Measurements from ENCODE around the gene ASMTL. TPM values are rescaled to one million over a fixed set of nuclear protein-coding genes. Genes with fewer than 3 reads are reported as not detected.

The ASMTL gene
- polyA plus RNA-seq, 1 donor (not counting 4 experiments of a cell fraction or from before 2014, with no cell fraction given), result 13.8 TPM

- Histone ChIP-seq H3K36me3 (ENCODE audit: control insufficient read depth in 2 of 2, extremely low read depth in 1 of 2, insufficient read depth in 2 of 2, low read length in 2 of 2) (no peaks in the 10 kb centered on the region), H3K27ac (ENCODE audit: control insufficient read depth, insufficient read depth, low read length) (no peak overlapping the region), H4K20me1 (ENCODE audit: control insufficient read depth, extremely low read depth, insufficient read depth, low read length) (no peaks in the 10 kb centered on the region), H3K4me2 (ENCODE audit: control insufficient read depth, extremely low read depth, insufficient read depth, low read depth, low read length) (no peak overlapping the region), H3K4me3 (ENCODE audit: control insufficient read depth in 2 of 3, extremely low read depth in 1 of 3, insufficient read depth in 2 of 3, low read depth in 1 of 3, low read length in 3 of 3) (no peak overlapping the region), H3K9me1 (ENCODE audit: control insufficient read depth, extremely low read depth, insufficient read depth, low read length) (no peaks in the 10 kb centered on the region), H2AFZ (ENCODE audit: control insufficient read depth, low read length) (no peak overlapping the region), H3K4me1 (ENCODE audit: control insufficient read depth, extremely low read depth, insufficient read depth, low read length) (no peaks in the 10 kb centered on the region), H3K27me3 (ENCODE audit: control insufficient read depth, extremely low read depth, insufficient read depth, low read length) (peaks cover 24% of the 10 kb centered on the region), H3K9me3 (ENCODE audit: control insufficient read depth, low read depth, low read length) (no peaks in the 10 kb centered on the region), H3K9ac (ENCODE audit: control insufficient read depth, extremely low read depth, insufficient read depth, low read length) (no peak overlapping the region), H3K79me2 (ENCODE audit: control insufficient read depth, insufficient read depth, low read length) (no peaks in the 10 kb centered on the region)
- no peak for FAIRE-seq
- no peak for DNase-seq (ENCODE audit: low read depth, low spot score)
- TF ChIP-seq, protein P1, sequence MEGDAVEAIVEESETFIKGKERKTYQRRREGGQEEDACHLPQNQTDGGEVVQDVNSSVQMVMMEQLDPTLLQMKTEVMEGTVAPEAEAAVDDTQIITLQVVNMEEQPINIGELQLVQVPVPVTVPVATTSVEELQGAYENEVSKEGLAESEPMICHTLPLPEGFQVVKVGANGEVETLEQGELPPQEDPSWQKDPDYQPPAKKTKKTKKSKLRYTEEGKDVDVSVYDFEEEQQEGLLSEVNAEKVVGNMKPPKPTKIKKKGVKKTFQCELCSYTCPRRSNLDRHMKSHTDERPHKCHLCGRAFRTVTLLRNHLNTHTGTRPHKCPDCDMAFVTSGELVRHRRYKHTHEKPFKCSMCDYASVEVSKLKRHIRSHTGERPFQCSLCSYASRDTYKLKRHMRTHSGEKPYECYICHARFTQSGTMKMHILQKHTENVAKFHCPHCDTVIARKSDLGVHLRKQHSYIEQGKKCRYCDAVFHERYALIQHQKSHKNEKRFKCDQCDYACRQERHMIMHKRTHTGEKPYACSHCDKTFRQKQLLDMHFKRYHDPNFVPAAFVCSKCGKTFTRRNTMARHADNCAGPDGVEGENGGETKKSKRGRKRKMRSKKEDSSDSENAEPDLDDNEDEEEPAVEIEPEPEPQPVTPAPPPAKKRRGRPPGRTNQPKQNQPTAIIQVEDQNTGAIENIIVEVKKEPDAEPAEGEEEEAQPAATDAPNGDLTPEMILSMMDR (optimal IDR thresholded peaks at IDR 0.05 in 1 of 3, IDR thresholded peaks at IDR 0.05 in 1 of 3, conservative IDR thresholded peaks at IDR 0.05 in 1 of 3; ENCODE audit: extremely low read depth in 1 of 3, insufficient read depth in 2 of 3, low read length in 3 of 3), result no peak
- no peak for TF ChIP-seq EZH2 (IDR thresholded peaks at IDR 0.05; ENCODE audit: low read length)
- dilution Hi-C loops (cut with MboI; ENCODE audit: extremely low pct_ligation_motif_present, low sequenced_read_pairs), result no loop called here
Observed at GRCh38 chrX:1468250-1468772, 15.6 kb upstream of the ASMTL start.

DNA sequence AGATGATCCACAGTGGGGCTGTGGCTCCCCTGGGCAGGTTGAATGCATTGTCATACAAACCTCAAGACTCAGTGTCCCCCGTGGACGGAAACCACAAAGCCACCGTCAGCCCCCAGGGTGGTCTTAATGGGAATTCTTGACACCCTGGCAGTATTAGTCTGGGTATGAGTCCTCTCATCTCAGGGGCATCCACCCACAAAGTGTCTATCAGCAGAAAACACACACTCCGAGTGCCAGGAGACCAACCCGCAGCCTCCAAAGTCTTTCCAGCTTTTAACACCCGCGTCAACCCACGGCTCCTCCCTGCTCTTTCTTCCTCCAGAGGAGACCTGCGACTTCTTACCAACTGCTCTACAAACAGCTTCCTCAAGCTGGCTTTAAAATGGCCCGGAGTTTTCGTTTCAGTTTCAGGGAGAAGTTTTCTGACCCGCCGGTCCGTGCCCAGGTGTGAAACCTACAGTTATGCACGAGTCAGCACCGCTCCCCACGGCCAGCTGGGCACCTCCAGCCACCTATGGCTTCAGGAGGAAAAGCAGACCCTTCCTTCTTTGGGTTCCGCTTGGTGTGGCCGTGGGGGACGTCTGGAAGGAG, 14.4 kb upstream of the ASMTL start:
- Histone ChIP-seq H2AFZ (ENCODE audit: control insufficient read depth, low read length) (no peak overlapping the region), H4K20me1 (ENCODE audit: control insufficient read depth, extremely low read depth, insufficient read depth, low read length) (no peaks in the 10 kb centered on the region), H3K9me3 (ENCODE audit: control insufficient read depth, low read depth, low read length) (no peaks in the 10 kb centered on the region), H3K9ac (ENCODE audit: control insufficient read depth, extremely low read depth, insufficient read depth, low read length) (no peak overlapping the region), H3K27ac (ENCODE audit: control insufficient read depth, insufficient read depth, low read length) (no peak overlapping the region), H3K27me3 (ENCODE audit: control insufficient read depth, extremely low read depth, insufficient read depth, low read length) (peaks cover 24% of the 10 kb centered on the region), H3K79me2 (ENCODE audit: control insufficient read depth, insufficient read depth, low read length) (no peaks in the 10 kb centered on the region), H3K4me1 (ENCODE audit: control insufficient read depth, extremely low read depth, insufficient read depth, low read length) (no peaks in the 10 kb centered on the region), H3K4me3 (ENCODE audit: control insufficient read depth in 2 of 3, extremely low read depth in 1 of 3, insufficient read depth in 2 of 3, low read depth in 1 of 3, low read length in 3 of 3) (no peak overlapping the region), H3K9me1 (ENCODE audit: control insufficient read depth, extremely low read depth, insufficient read depth, low read length) (no peaks in the 10 kb centered on the region), H3K36me3 (ENCODE audit: control insufficient read depth in 2 of 2, extremely low read depth in 1 of 2, insufficient read depth in 2 of 2, low read length in 2 of 2) (no peaks in the 10 kb centered on the region), H3K4me2 (ENCODE audit: control insufficient read depth, extremely low read depth, insufficient read depth, low read depth, low read length) (no peak overlapping the region)
- TF ChIP-seq, protein P1 (optimal IDR thresholded peaks at IDR 0.05 in 1 of 3, IDR thresholded peaks at IDR 0.05 in 1 of 3, conservative IDR thresholded peaks at IDR 0.05 in 1 of 3; ENCODE audit: extremely low read depth in 1 of 3, insufficient read depth in 2 of 3, low read length in 3 of 3), result no peak
- TF ChIP-seq EZH2 (IDR thresholded peaks at IDR 0.05; ENCODE audit: low read length), result no peak
- DNase-seq (ENCODE audit: low read depth, low spot score) (no peak), FAIRE-seq (no peak)
- dilution Hi-C loops (cut with MboI; ENCODE audit: extremely low pct_ligation_motif_present, low sequenced_read_pairs), result no loop called here
